Glutamatergic neuron (in vitro differentiated cells): Measurements from ENCODE around the gene GMPR. TPM values are rescaled to one million over a fixed set of nuclear protein-coding genes. Genes with fewer than 3 reads are reported as not detected.
"Not testable (repeated sequence)": the region's sequence is repeated elsewhere in the genome, so short reads cannot be mapped to it uniquely, and the experiment has no call there.

Experiments
- DNase-seq: peaks from one replicate; pipeline ENCODE4 v3.0.0; 2022
- H3K27ac Mint-ChIP-seq: one replicate; pipeline ENCODE4 v1.8.0; 2020; ENCODE audit warnings: mild to moderate bottlenecking, mixed read lengths, inconsistent platforms; ENCODE audit not compliant: unreplicated experiment
- H3K27me3 Mint-ChIP-seq: one replicate; pipeline ENCODE4 v1.8.0; 2020; ENCODE audit warnings: mild to moderate bottlenecking, moderate library complexity, mixed read lengths, inconsistent platforms; ENCODE audit not compliant: unreplicated experiment
- H3K36me3 Mint-ChIP-seq: one replicate; pipeline ENCODE4 v1.8.0; 2020; ENCODE audit warnings: mild to moderate bottlenecking, mixed read lengths, inconsistent platforms; ENCODE audit not compliant: unreplicated experiment
- H3K4me1 Mint-ChIP-seq: one replicate; pipeline ENCODE4 v1.8.0; 2020; ENCODE audit warnings: mild to moderate bottlenecking, low read depth, mixed read lengths, inconsistent platforms; ENCODE audit not compliant: unreplicated experiment
- H3K4me3 Mint-ChIP-seq: one replicate; pipeline ENCODE4 v1.8.0; 2020; ENCODE audit warnings: mild to moderate bottlenecking, mixed read lengths, inconsistent platforms; ENCODE audit not compliant: unreplicated experiment
- H3K9me3 Mint-ChIP-seq: one replicate; pipeline ENCODE4 v1.8.0; 2020; ENCODE audit warnings: mild to moderate bottlenecking, moderate library complexity, mixed read lengths, inconsistent platforms; ENCODE audit not compliant: unreplicated experiment
- total RNA-seq: library from RNA; stranded (reverse); fragmentation: NEBNext Ultra II Directional; extraction: Animal tissue kit (Norgen Biotek cat#: 25700); gene quantifications from one replicate; pipeline ENCODE4 v1.2.1, GENCODE V29; 2021; ENCODE audit not compliant: unreplicated experiment
- TF ChIP-seq, protein P1 (sequence below): fragments of 200-600 bp; sonication (generic); IDR thresholded peaks from one replicate; pipeline ENCODE4 v1.5.0; 2021; ENCODE audit not compliant: partially characterized antibody, unreplicated experiment

The GMPR gene
- total RNA-seq, 1 donor from 2014 or later = 5.0 TPM

DNA sequence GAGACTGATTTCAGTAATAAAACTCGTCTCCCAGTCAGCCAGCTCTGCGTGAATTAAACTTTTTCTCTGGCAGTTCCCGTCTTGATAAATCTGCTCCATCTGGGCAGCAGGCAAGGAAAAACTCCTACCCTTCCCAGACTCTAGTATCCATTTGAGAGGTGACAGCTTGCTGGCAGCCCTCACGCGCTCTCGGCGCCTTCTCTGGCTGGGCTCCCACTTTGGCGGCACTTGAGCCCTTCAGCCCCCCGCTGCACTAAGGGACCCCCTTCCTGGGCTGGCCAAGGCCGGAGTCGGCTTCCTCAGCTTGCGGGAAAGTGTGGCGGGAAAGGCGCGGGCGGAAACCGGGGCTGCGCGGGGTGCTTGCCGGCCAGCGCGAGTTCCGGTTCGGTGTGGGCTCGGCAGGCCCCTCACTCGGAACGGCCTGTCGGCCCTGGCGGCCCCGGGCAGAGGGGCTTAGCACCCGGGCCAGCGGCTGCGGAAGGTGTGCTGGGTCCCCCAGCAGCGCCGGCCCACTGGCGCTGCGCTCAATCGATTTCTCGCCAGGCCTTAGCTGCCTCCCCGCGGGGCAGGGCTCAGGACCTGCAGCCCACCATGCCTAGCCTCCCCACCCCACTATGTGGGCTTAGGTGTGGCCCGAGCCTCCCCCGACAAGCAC lies 21.8 kb upstream of the GMPR start:
- DNase-seq = no peak
- H3K27me3 Mint-ChIP-seq = no peaks in the 10 kb centered on the region
- H3K9me3 Mint-ChIP-seq = peaks cover 10% of the 10 kb centered on the region
- H3K27ac Mint-ChIP-seq = no peak overlapping the region
- no peaks in the 10 kb centered on the region for H3K36me3 Mint-ChIP-seq
- H3K4me3 Mint-ChIP-seq = no peak overlapping the region
- H3K4me1 Mint-ChIP-seq = no peaks in the 10 kb centered on the region
- TF ChIP-seq, protein P1, sequence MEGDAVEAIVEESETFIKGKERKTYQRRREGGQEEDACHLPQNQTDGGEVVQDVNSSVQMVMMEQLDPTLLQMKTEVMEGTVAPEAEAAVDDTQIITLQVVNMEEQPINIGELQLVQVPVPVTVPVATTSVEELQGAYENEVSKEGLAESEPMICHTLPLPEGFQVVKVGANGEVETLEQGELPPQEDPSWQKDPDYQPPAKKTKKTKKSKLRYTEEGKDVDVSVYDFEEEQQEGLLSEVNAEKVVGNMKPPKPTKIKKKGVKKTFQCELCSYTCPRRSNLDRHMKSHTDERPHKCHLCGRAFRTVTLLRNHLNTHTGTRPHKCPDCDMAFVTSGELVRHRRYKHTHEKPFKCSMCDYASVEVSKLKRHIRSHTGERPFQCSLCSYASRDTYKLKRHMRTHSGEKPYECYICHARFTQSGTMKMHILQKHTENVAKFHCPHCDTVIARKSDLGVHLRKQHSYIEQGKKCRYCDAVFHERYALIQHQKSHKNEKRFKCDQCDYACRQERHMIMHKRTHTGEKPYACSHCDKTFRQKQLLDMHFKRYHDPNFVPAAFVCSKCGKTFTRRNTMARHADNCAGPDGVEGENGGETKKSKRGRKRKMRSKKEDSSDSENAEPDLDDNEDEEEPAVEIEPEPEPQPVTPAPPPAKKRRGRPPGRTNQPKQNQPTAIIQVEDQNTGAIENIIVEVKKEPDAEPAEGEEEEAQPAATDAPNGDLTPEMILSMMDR = no peak

DNA sequence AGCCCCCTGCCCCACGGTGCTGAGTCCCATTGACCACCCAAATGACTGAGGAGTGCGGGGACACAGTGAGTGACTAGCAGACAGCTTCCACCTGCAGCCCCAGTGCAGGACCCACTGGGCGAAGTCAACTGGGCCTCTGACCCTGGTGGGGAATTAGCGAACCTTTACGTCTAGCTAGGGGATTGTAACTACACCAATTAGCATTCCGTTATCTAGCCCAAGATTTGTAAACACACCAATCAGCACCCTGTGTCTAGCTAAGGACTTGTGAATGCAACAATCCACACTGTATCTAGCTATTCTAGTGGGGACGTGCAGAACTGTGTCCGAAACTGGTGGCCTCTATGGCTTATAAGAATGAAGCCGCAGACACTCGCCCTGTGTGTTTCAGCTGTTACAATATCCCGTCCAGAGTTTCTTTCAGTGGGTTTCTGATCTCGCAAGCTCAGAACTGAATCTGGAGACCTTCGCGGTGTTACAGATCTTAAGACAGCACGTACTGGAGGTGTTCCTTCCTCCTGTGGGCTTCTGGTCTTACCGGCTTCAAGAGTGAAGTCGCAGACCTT lies 21.1 kb upstream of the GMPR start:
- no peak for DNase-seq
- TF ChIP-seq, protein P1 = no peak
- H3K4me3 Mint-ChIP-seq = no peak overlapping the region
- H3K27ac Mint-ChIP-seq = no peak overlapping the region
- H3K27me3 Mint-ChIP-seq = no peaks in the 10 kb centered on the region
- H3K4me1 Mint-ChIP-seq = no peaks in the 10 kb centered on the region
- no peaks in the 10 kb centered on the region for H3K36me3 Mint-ChIP-seq
- H3K9me3 Mint-ChIP-seq = peaks cover 7% of the 10 kb centered on the region

DNA sequence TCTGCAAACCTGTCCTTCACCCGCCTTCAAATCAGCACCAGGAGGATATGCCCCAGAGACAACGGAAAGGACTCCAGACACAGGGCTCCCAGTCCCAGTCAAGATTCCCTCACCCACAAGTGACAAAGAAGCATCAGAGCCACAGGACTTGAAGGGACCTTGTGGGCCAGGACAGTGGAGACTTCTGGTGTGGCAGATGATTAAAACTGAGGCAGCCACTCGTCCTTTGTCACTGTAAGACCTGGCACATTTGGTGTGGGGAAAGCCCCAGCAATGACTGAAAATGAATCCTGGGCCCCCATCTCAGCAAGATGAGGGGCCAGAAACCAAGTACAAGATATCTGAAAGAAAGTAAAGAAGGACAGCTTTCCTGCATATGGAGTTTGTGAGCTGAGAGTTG lies 15.6 kb upstream of the GMPR start:
- TF ChIP-seq, protein P1 = no peak
- H3K4me3 Mint-ChIP-seq = no peak overlapping the region
- H3K27ac Mint-ChIP-seq = no peak overlapping the region
- no peaks in the 10 kb centered on the region for H3K27me3 Mint-ChIP-seq
- peaks cover 7% of the 10 kb centered on the region for H3K4me1 Mint-ChIP-seq
- H3K9me3 Mint-ChIP-seq = peaks cover 11% of the 10 kb centered on the region
- no peak for DNase-seq
- peaks cover 5% of the 10 kb centered on the region for H3K36me3 Mint-ChIP-seq

DNA sequence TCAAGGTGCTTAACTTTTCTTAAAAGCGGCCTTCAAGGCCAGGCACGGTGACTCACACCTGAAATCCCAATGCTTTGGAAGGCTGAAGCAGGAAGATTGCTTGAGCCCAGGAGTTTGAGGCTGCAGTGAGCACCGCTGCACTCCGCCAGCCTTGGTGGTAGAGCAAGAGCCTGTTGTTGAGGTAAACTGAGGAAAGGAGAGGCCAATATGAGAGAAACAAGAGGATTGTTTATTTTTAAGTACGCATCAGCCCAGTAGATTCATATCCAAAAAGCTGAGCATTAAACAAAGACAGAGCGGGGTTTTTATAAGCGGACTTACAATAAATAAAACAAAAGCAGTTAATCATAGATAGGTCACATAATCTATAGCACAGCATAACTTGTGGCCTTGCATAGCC lies 15.0 kb upstream of the GMPR start:
- Mint-ChIP-seq H3K9me3 (peaks cover 11% of the 10 kb centered on the region), H3K36me3 (peaks cover 5% of the 10 kb centered on the region), H3K27ac (no peak overlapping the region), H3K4me1 (peaks cover 7% of the 10 kb centered on the region), H3K4me3 (no peak overlapping the region), H3K27me3 (no peaks in the 10 kb centered on the region)
- TF ChIP-seq, protein P1 = no peak
- no peak for DNase-seq

DNA sequence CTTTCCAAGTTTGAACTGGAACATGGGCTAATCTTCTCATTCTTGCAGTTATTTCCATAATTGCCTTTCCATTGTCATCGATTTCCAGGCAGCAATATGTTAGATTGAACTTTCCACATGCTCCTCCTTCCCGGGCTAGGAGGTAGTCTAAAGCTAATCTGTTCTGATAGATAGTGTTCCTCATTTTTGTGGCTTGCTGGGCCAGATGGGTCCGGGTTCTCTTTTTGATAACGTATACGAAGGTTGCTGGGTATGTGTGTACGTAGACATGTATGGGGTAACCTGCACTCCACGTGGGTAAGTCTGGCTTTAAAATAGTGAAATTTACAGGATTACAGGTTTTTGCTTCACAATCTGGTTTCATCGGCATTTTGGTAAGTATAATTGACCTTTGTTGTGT lies 14.0 kb upstream of the GMPR start:
- Mint-ChIP-seq H3K27ac (no peak overlapping the region), H3K4me3 (no peak overlapping the region), H3K36me3 (peaks cover 5% of the 10 kb centered on the region), H3K4me1 (peaks cover 7% of the 10 kb centered on the region), H3K27me3 (no peaks in the 10 kb centered on the region), H3K9me3 (peaks cover 7% of the 10 kb centered on the region)
- TF ChIP-seq, protein P1 = no peak
- no peak for DNase-seq

DNA sequence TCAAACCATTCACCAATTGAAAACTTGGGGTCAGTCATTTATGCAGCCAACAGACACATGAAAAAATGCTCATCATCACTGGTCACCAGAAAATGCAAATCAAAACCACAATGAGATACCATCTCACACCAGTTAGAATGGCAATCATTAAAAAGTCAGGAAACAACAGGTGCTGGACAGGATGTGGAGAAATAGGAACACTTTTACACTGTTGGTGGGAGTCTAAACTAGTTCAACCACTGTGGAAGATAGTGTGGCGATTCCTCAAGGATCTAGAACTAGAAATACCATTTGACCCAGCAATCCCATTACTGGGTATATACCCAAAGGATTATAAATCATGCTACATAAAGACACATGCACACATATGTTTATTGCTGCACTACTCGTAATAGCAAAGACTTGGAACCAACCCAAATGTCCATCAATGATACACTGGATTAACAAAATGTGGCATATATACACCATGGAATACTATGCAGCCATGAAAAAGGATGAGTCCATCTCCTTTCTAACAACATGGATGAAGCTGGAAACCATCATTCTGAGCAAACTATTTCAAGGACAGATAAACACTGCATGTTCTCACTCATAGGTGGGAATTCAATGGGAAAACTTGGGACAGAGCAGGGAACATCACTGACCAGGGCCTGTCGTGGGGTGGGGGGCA lies 13.2 kb upstream of the GMPR start:
- not testable (repeated sequence) for H3K4me3 Mint-ChIP-seq, H3K36me3 Mint-ChIP-seq, H3K9me3 Mint-ChIP-seq

More for the DNA sequence above, 13.2 kb upstream of the GMPR start:
- not testable (repeated sequence) for H3K27me3 Mint-ChIP-seq, DNase-seq, H3K4me1 Mint-ChIP-seq, H3K27ac Mint-ChIP-seq
